K562 (cell line): ENCODE results near the gene MICALL2. TPM values are rescaled to one million over a fixed set of nuclear protein-coding genes. Genes with fewer than 3 reads are reported as not detected.

Source experiments
- ATAC-seq: fragments of 200-7000 bp; cut with Tn5 transposase; 3 replicates; pipeline ENCODE4 v1.9.1; 2020; ENCODE audit warnings: moderate library complexity
- BruUV-seq: library from RNA; stranded (reverse); fragments of 400-500 nt; replicated peaks from 2 replicates; lab custom pipeline; 2021; lab: Mats Ljungman, UMichigan
- CTCF ChIA-PET: fragments of 300-600 bp; formaldehyde crosslinking; extraction: SDS; loops from one replicate; lab custom pipeline; 2021; ENCODE audit warnings: low intra/inter-chr PET ratio; lab: Yijun Ruan, JAX
- POLR2A ChIA-PET: fragments of 300-600, 350-650 bp; sonication (Branson Sonifier 250); formaldehyde crosslinking; extraction: SDS; loops from one replicate; lab custom pipeline; 2021; ENCODE audit warnings: antibody characterized with exemption, inconsistent platforms; lab: Yijun Ruan, JAX
- DNase-seq, 4 experiments: peaks; one replicate each; pipeline versions ENCODE4 v3.0.0 to v3.0.0-alpha.2; 2011 to 2018; ENCODE audit warnings: low spot score in 3 of 4, mixed read lengths in 3 of 4; ENCODE audit errors: extremely low read depth in 1 of 4
- FAIRE-seq: peaks from 2 replicates; lab custom pipeline; 2011; peaks lifted over from hg19 to GRCh38; lab: Jason Lieb, UNC
- H2AFZ ChIP-seq: 2 replicates; pipeline ENCODE4 v1.6.0; 2011; ENCODE audit warnings: low read depth, low read length, control low read depth, inconsistent platforms
- H3K27ac ChIP-seq: fragments of 200-600 bp; 3 replicates; pipeline ENCODE4 v1.8.0; 2011; ENCODE audit warnings: low read depth, mild to moderate bottlenecking, control low read depth, inconsistent platforms, low read length, moderate library complexity, mixed read lengths; ENCODE audit errors: extremely low read depth
- H3K27me3 ChIP-seq, 2 experiments: fragments of 300-600 bp in 1 of 2; 2 replicates in 1 of 2; 3 replicates in 1 of 2; pipeline versions ENCODE4 v1.6.0 to v1.8.0; 2011; ENCODE audit warnings: inconsistent platforms in 2 of 2, low read length in 2 of 2, mild to moderate bottlenecking in 1 of 2, mixed read lengths in 1 of 2, moderate library complexity in 1 of 2; ENCODE audit not compliant: control insufficient read depth in 2 of 2, insufficient read depth in 2 of 2
- H3K36me3 ChIP-seq: fragments of 300-600 bp; 3 replicates; pipeline ENCODE4 v1.8.0; 2011; ENCODE audit warnings: mild to moderate bottlenecking, low read length, inconsistent platforms; ENCODE audit not compliant: control insufficient read depth, insufficient read depth
- H3K4me1 ChIP-seq, 2 experiments: fragments of 200-600 bp in 1 of 2; replicated peaks in 1 of 2; 2 replicates in 1 of 2; 3 replicates in 1 of 2; pipeline versions ENCODE4 v1.5.1 to v1.8.0; 2011; ENCODE audit warnings: inconsistent platforms in 2 of 2, low read length in 2 of 2, mild to moderate bottlenecking in 1 of 2, mixed read lengths in 1 of 2, moderate library complexity in 1 of 2; ENCODE audit not compliant: control insufficient read depth in 2 of 2, insufficient read depth in 2 of 2
- H3K4me2 ChIP-seq: 2 replicates; pipeline ENCODE4 v1.6.1; 2011; ENCODE audit warnings: low read length, control low read depth, inconsistent platforms, mixed read lengths; ENCODE audit not compliant: insufficient read depth
- H3K4me3 ChIP-seq: fragments of 200-600 bp; sonication (generic), shearing (Covaris generic); 2 replicates; pipeline ENCODE4 v1.5.1; 2016; ENCODE audit warnings: control low read depth, inconsistent platforms
- H3K79me2 ChIP-seq: fragments of 200-600 bp; 3 replicates; pipeline ENCODE4 v1.8.0; 2011; ENCODE audit warnings: low read length, inconsistent platforms; ENCODE audit not compliant: control insufficient read depth, insufficient read depth
- H3K9ac ChIP-seq, 2 experiments: 2 replicates each; pipeline versions ENCODE4 v1.6.0 to v1.6.1; 2011; ENCODE audit warnings: low read depth in 2 of 2, low read length in 2 of 2, control low read depth in 1 of 2, inconsistent platforms in 1 of 2, mild to moderate bottlenecking in 1 of 2, mixed read lengths in 1 of 2; ENCODE audit not compliant: insufficient read depth in 1 of 2
- H3K9me1 ChIP-seq: one replicate; pipeline ENCODE4 v1.6.0; 2011; ENCODE audit warnings: inconsistent platforms, mild to moderate bottlenecking, low read length, moderate library complexity; ENCODE audit not compliant: control insufficient read depth, insufficient read depth
- H3K9me3 ChIP-seq: replicated peaks from 2 replicates; pipeline ENCODE4 v1.5.1; 2011; ENCODE audit warnings: low read depth, low read length, inconsistent platforms; ENCODE audit not compliant: control insufficient read depth, insufficient read depth
- H4K20me1 ChIP-seq: replicated peaks from 2 replicates; pipeline ENCODE4 v1.6.1; 2011; ENCODE audit warnings: low read length, inconsistent platforms, mixed read lengths; ENCODE audit not compliant: control insufficient read depth, insufficient read depth
- DLX4 ChIP-seq: fragments of 250-450 bp; sonication (Bioruptor Pico); IDR thresholded peaks from 2 replicates; pipeline ENCODE4 v1.6.1; 2021; ENCODE audit warnings: mild to moderate bottlenecking
- KAT7 ChIP-seq: sonication (generic); formaldehyde crosslinking; IDR thresholded peaks from 2 replicates; pipeline ENCODE4 v1.8.0; 2022; ENCODE audit warnings: missing genetic modification reagents, mild to moderate bottlenecking, borderline replicate concordance
- KDM1A ChIP-seq, 2 experiments: fragments of 450-650 bp; IDR thresholded peaks; 2 replicates each; pipeline ENCODE4 v1.6.1; 2016; ENCODE audit warnings: mild to moderate bottlenecking in 2 of 2
- L3MBTL2 ChIP-seq: fragments of 450-650 bp; IDR thresholded peaks from 2 replicates; pipeline ENCODE4 v1.6.1; 2016; ENCODE audit warnings: mild to moderate bottlenecking, moderate library complexity
- LCOR ChIP-seq: sonication (generic); formaldehyde crosslinking; IDR thresholded peaks from 2 replicates; pipeline ENCODE4 v1.8.0; 2022; ENCODE audit warnings: mild to moderate bottlenecking, missing genetic modification reagents
- PHF8 ChIP-seq: fragments of 200-600 bp; sonication (generic); IDR thresholded peaks from 2 replicates; pipeline ENCODE4 v1.6.1; 2012; ENCODE audit warnings: mixed run types, mild to moderate bottlenecking, inconsistent platforms, low read length, moderate library complexity, borderline replicate concordance
- POLR2A ChIP-seq: fragments of 450-650 bp; conservative IDR thresholded peaks from 2 replicates; pipeline ENCODE4 v1.6.1; 2016
- RAD21 ChIP-seq, 2 experiments: fragments of 250-450 bp in 1 of 2; fragments of 450-650 bp in 1 of 2; sonication (Bioruptor Pico) in 1 of 2; formaldehyde crosslinking in 1 of 2; IDR thresholded peaks in 1 of 2; conservative IDR thresholded peaks in 1 of 2; 2 replicates each; pipeline versions ENCODE4 v1.4.0 to v1.8.0; 2020 to 2022; ENCODE audit warnings: mild to moderate bottlenecking in 2 of 2, moderate library complexity in 1 of 2
- RBM25 ChIP-seq: fragments of 200-400 bp; formaldehyde crosslinking; IDR thresholded peaks from 2 replicates; pipeline ENCODE4 v1.6.1; 2018; ENCODE audit warnings: low read length, low read depth, moderate library complexity; ENCODE audit not compliant: severe bottlenecking
- TCF7L2 ChIP-seq: fragments of 150-350 bp; IDR thresholded peaks from 2 replicates; pipeline ENCODE4 v1.6.1; 2016; ENCODE audit warnings: low read depth, mild to moderate bottlenecking, low read length, moderate library complexity
- ZNF699 ChIP-seq: fragments of 250-450 bp; sonication (Bioruptor Pico); IDR thresholded peaks from 2 replicates; pipeline ENCODE4 v1.8.0; 2021; ENCODE audit warnings: mild to moderate bottlenecking, moderate library complexity; ENCODE audit not compliant: insufficient replicate concordance
- WGBS: fragments of 100-300 bp; shearing (Covaris generic); methylation state at CpG from one replicate; pipeline ENCODE4 v1.1.6; 2016; ENCODE audit warnings: low coverage, mixed read lengths; ENCODE audit not compliant: insufficient coverage; ENCODE audit errors: missing lambda C conversion rate; 5-methylcytosine and 5-hydroxymethylcytosine counted together
- in situ Hi-C: fragments of 300-500 bp; cut with MboI; formaldehyde crosslinking; loops from 4 replicates; pipeline ENCODE4 v1.15.0; 2018; ENCODE audit warnings: inconsistent platforms, mixed read lengths
- intact Hi-C: fragments of 100-400 bp; cut with micrococcal nuclease; formaldehyde crosslinking; loops from 2 replicates; pipeline ENCODE4 v1.14.2; 2022
- polyA plus RNA-seq, 8 experiments: library from polyadenylated mRNA; depleted of rRNA in 4 of 8; stranded (reverse) in 5 of 8; unstranded in 3 of 8; fragments of >200 nt; fragmentation: Nextera tagmentation in 2 of 8; fragmentation: Illumina TruSeq in 1 of 8; extraction: Ambion mirVana in 2 of 8; extraction: Trizol in 1 of 8; gene quantifications; 2 replicates each; pipeline versions ENCODE4 v1.2.1 to v1.2.3, GENCODE V29; 2011 to 2014; ENCODE audit warnings: inconsistent platforms in 1 of 8, missing spikeins in 1 of 8
- total RNA-seq, 7 experiments: library from RNA; depleted of rRNA in 6 of 7; stranded (reverse); fragments of >200 nt in 6 of 7; fragmentation: Illumina TruSeq in 2 of 7; extraction: Trizol in 2 of 7; gene quantifications; 2 replicates each; pipeline versions ENCODE4 v1.2.1 to v1.2.3, GENCODE V29; 2011 to 2021; ENCODE audit warnings: low replicate concordance in 1 of 7
- TF ChIP-seq, protein P1 (sequence below): fragments of 250-450 bp; sonication (Bioruptor Pico); IDR thresholded peaks from 2 replicates; pipeline ENCODE4 v1.5.0; 2020; ENCODE audit warnings: mild to moderate bottlenecking
- TF ChIP-seq, protein P2 (sequence below): sonication (generic); formaldehyde crosslinking; IDR thresholded peaks from 2 replicates; pipeline ENCODE4 v1.8.0; 2022; ENCODE audit warnings: mild to moderate bottlenecking, missing genetic modification reagents

MICALL2 gene
- total and polyA plus RNA-seq, 9 of the 15 experiments (the other 6 are each of a cell fraction or from before 2014, with no cell fraction given) = 1.8 to 103 (median 17.0) TPM

DNA sequence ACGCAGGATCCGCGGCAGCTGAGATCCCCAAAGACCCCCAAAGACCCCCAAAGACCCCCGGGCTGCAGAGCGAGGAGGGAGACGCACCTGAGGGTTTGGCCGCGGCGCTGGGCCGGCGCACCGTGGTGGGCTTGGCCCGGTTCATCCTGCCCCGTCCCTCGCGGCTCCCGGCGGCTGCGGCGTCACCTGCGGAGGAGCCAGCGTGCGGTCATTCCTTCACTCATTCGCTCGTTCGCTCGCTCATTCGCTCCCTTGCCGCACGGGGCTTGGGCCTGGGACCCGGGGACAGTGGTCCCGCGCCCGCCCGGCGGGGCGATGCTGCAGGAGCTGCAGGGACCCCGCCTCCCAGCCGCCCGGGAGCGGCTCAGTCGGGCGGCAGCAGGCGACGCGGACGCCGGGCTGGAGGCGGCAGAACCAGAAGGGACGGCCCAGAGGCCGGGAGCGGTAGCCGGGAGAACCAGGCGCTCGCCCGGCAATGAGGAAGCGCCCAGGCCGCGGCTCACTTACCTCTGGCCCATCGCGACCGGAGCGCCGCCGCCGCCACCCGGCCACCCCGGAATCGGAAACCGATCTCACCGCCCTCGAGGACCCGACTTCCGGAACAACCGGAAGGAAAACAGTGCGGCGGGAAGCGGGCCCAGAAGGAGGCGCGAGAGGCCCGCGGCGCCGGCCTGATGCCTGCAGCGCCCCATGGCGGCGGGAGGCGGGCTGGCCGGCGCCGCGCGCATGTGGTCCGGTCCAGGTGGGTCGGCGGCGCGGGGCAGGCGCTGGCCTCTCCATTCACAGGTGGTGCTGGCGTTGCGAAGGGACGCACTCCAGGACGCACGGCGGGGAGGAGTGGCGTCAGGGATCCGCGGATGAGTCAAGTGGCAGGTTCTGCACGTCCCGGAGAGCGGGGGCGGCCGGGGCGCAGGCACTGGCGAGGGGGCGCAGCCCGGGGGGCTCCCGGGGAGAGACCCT lies 44.8 kb upstream of the MICALL2 start, which contains the start of gene INTS1:
Gene INTS1 (minus strand): TSS at position 574 of the 960 bp plus-strand sequence. CDS start 429 bp downstream, at position 145.
- H2AFZ ChIP-seq = peak within 1 kb of the TSS; percentile 92
- H3K4me3 ChIP-seq = peak within 1 kb of the TSS; percentile 100
- no peaks in the 10 kb centered on the region for H3K27me3 ChIP-seq
- ChIA-PET POLR2A (interaction anchor here (0.6 kb wide), 1 partner anchor 507 kb away, joined by 3 read pairs; no protein-coding TSS in a partner anchor), CTCF (interaction anchor here (0.6 to 2.5 kb wide), 9 partner anchors 26 to 736 kb away, joined by 3 to 33 read pairs (median 4); partner anchors contain the start of genes MAFK, PSMG3 and TMEM184A)
- peak within 1 kb of the TSS; percentile 95 for H3K4me2 ChIP-seq
- WGBS = under 1% methylated on average over 52 of the region's 118 CpGs
- BruUV-seq = TSS peak; percentile 69
- no peaks in the 10 kb centered on the region; the same call in 1 of the 2 replicates for H4K20me1 ChIP-seq
- FAIRE-seq (peak; percentile 78), DNase-seq (peak; percentile 91 to 95 (median 92)), ATAC-seq (peak; percentile 93)
- peaks cover 28% of the 10 kb centered on the region for H3K79me2 ChIP-seq
- H3K27ac ChIP-seq = peak within 1 kb of the TSS; percentile 79
- intact Hi-C loops (no loop called here), in situ Hi-C loops (no loop called here)
- peaks cover 16 to 67% of the 10 kb centered on the region in 2 experiments; a peak in 4 of 5 replicates for H3K4me1 ChIP-seq
- peak within 1 kb of the TSS; percentile 86 to 96 for H3K9ac ChIP-seq
- H3K36me3 ChIP-seq = peaks cover 38% of the 10 kb centered on the region; the same call in 2 of the 3 replicates
- no peaks in the 10 kb centered on the region for H3K9me1 ChIP-seq
- H3K9me3 ChIP-seq = no peaks in the 10 kb centered on the region
- TF ChIP-seq L3MBTL2 (peak; percentile 77), RBM25 (peak; percentile 35), TCF7L2 (no peak), KAT7 (CRISPR knock-in tag) (no peak), DLX4 (CRISPR knock-in tag) (no peak), ZNF699 (no peak), LCOR (CRISPR knock-in tag) (no peak), RAD21 (CRISPR knock-in tag; conservative IDR thresholded peaks at IDR 0.05 in 1 of 2, IDR thresholded peaks at IDR 0.05 in 1 of 2) (peak; percentile 55 to 68), KDM1A (IDR thresholded peaks at IDR 0.05) (no peak), POLR2A (peak; percentile 82), PHF8 (peak; percentile 90; the same call in 1 of the 2 replicates)
- TF ChIP-seq, protein P1, sequence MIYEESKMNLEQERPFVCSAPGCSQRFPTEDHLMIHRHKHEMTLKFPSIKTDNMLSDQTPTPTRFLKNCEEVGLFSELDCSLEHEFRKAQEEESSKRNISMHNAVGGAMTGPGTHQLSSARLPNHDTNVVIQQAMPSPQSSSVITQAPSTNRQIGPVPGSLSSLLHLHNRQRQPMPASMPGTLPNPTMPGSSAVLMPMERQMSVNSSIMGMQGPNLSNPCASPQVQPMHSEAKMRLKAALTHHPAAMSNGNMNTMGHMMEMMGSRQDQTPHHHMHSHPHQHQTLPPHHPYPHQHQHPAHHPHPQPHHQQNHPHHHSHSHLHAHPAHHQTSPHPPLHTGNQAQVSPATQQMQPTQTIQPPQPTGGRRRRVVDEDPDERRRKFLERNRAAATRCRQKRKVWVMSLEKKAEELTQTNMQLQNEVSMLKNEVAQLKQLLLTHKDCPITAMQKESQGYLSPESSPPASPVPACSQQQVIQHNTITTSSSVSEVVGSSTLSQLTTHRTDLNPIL (CRISPR knock-in tag) = no peak
- TF ChIP-seq, protein P2, sequence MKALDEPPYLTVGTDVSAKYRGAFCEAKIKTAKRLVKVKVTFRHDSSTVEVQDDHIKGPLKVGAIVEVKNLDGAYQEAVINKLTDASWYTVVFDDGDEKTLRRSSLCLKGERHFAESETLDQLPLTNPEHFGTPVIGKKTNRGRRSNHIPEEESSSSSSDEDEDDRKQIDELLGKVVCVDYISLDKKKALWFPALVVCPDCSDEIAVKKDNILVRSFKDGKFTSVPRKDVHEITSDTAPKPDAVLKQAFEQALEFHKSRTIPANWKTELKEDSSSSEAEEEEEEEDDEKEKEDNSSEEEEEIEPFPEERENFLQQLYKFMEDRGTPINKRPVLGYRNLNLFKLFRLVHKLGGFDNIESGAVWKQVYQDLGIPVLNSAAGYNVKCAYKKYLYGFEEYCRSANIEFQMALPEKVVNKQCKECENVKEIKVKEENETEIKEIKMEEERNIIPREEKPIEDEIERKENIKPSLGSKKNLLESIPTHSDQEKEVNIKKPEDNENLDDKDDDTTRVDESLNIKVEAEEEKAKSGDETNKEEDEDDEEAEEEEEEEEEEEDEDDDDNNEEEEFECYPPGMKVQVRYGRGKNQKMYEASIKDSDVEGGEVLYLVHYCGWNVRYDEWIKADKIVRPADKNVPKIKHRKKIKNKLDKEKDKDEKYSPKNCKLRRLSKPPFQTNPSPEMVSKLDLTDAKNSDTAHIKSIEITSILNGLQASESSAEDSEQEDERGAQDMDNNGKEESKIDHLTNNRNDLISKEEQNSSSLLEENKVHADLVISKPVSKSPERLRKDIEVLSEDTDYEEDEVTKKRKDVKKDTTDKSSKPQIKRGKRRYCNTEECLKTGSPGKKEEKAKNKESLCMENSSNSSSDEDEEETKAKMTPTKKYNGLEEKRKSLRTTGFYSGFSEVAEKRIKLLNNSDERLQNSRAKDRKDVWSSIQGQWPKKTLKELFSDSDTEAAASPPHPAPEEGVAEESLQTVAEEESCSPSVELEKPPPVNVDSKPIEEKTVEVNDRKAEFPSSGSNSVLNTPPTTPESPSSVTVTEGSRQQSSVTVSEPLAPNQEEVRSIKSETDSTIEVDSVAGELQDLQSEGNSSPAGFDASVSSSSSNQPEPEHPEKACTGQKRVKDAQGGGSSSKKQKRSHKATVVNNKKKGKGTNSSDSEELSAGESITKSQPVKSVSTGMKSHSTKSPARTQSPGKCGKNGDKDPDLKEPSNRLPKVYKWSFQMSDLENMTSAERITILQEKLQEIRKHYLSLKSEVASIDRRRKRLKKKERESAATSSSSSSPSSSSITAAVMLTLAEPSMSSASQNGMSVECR (CRISPR knock-in tag) = 0 out of 2 replicates have a peak, but pooled peaks have one; percentile 36
